Left ventricle myocardium inferior (tissue), 1 donor: Measurements from ENCODE around the gene TAF5. TPM values are rescaled to one million over a fixed set of nuclear protein-coding genes. Genes with fewer than 3 reads are reported as not detected.
"Not testable (repeated sequence)": the region's sequence is repeated elsewhere in the genome, so short reads cannot be mapped to it uniquely, and the experiment has no call there.

Experiments
- DNase-seq: peaks from one replicate; pipeline ENCODE4 v3.0.0-alpha.2; 2020
- H3K27ac ChIP-seq: fragments of 200-600 bp; replicated peaks from 2 replicates; pipeline ENCODE4 v1.8.0; 2021
- H3K27me3 ChIP-seq: fragments of 200-600 bp; 2 replicates; pipeline ENCODE4 v1.8.0; 2021; ENCODE audit warnings: low read depth
- H3K36me3 ChIP-seq: fragments of 200-600 bp; 2 replicates; pipeline ENCODE4 v1.8.0; 2021
- H3K4me1 ChIP-seq: fragments of 200-600 bp; 2 replicates; pipeline ENCODE4 v1.8.0; 2021
- H3K4me3 ChIP-seq: fragments of 200-600 bp; 2 replicates; pipeline ENCODE4 v1.8.0; 2021; ENCODE audit warnings: mild to moderate bottlenecking, moderate library complexity
- H3K9me3 ChIP-seq: fragments of 200-600 bp; replicated peaks from 2 replicates; pipeline ENCODE4 v1.8.0; 2021
- intact Hi-C: fragments of 100-400 bp; cut with micrococcal nuclease; formaldehyde crosslinking; loops from one replicate; pipeline ENCODE4 v1.11.0; 2022
- total RNA-seq: library from RNA; stranded (reverse); fragmentation: NEBNext Ultra II Directional; extraction: Animal tissue kit (Norgen Biotek cat#: 25700); gene quantifications from one replicate; pipeline ENCODE4 v1.2.1, GENCODE V29; 2021
- TF ChIP-seq, protein P1 (sequence below): fragments of 200-600 bp; IDR thresholded peaks from 2 replicates; pipeline ENCODE4 v1.8.0; 2021; ENCODE audit warnings: antibody characterized with exemption, mild to moderate bottlenecking, borderline replicate concordance
- donor health status: DM: no; HTN: yes; CAD: no; lungs with severe emphysema.

Gene TAF5
- total RNA-seq, 1 donor from 2014 or later = 2.4 TPM

DNA sequence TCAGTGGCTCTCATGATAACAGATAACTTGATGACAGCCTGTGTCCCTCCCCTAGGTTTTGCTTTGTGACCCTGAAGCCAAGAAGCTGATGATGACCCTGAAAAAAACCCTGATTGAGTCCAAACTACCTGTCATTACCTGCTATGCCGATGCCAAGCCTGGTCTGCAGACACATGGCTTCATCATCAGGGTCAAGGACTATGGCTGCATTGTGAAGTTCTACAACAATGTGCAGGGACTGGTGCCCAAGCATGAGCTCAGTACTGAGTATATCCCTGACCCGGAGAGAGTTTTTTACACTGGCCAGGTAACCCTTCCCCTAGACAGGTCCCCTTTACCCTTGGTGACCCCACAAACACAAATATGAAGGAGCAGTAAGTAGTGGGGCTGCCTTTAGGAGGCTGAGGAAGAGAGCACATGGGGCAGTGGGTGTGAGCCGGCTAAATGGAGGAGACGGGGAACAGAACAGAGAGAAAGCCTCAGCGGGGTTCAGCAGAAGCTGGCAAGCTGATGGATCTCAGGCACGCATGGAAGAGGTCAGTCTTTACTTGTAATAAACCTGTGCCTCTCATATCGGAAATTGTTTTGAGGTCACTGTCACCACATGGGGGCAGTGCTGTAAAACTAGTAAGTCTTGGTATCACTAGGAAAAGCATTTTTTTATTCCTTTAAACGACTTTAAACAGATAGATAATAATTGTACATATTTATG is 48.8 kb downstream of the TAF5 start:
- Histone ChIP-seq H3K27me3 (no peaks in the 10 kb centered on the region), H3K36me3 (peaks cover 96% of the 10 kb centered on the region), H3K27ac (no peak overlapping the region), H3K4me3 (no peak overlapping the region), H3K4me1 (no peaks in the 10 kb centered on the region), H3K9me3 (no peaks in the 10 kb centered on the region)
- DNase-seq = peak; percentile 22
- TF ChIP-seq, protein P1, sequence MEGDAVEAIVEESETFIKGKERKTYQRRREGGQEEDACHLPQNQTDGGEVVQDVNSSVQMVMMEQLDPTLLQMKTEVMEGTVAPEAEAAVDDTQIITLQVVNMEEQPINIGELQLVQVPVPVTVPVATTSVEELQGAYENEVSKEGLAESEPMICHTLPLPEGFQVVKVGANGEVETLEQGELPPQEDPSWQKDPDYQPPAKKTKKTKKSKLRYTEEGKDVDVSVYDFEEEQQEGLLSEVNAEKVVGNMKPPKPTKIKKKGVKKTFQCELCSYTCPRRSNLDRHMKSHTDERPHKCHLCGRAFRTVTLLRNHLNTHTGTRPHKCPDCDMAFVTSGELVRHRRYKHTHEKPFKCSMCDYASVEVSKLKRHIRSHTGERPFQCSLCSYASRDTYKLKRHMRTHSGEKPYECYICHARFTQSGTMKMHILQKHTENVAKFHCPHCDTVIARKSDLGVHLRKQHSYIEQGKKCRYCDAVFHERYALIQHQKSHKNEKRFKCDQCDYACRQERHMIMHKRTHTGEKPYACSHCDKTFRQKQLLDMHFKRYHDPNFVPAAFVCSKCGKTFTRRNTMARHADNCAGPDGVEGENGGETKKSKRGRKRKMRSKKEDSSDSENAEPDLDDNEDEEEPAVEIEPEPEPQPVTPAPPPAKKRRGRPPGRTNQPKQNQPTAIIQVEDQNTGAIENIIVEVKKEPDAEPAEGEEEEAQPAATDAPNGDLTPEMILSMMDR = peak; percentile 81
- intact Hi-C loops = loop anchor here (2.0 kb wide), 1 partner anchor 68 kb away; no protein-coding TSS in a partner anchor

DNA sequence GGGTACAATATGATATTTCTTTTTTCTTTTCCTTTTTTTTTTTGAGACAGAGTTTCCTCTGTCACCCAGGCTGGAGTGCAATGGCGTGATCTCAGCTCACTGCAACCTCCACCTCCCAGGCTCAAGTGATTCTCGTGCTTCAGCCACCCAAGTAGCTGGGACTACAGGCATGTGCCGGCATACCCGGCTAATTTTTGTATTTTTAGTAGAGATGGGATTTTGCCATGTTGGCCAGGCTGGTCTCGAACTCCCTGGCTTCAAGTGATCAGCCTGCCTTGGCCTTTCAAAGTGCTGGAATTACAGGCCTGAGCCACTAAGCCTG is 49.3 kb downstream of the TAF5 start:
- not testable (repeated sequence) for H3K27ac ChIP-seq, DNase-seq, H3K4me3 ChIP-seq, H3K4me1 ChIP-seq, H3K27me3 ChIP-seq, H3K9me3 ChIP-seq
- intact Hi-C loops = loop anchor here (2.0 kb wide), 1 partner anchor 68 kb away; no protein-coding TSS in a partner anchor
- H3K36me3 ChIP-seq = peaks cover 93% of the 10 kb centered on the region

DNA sequence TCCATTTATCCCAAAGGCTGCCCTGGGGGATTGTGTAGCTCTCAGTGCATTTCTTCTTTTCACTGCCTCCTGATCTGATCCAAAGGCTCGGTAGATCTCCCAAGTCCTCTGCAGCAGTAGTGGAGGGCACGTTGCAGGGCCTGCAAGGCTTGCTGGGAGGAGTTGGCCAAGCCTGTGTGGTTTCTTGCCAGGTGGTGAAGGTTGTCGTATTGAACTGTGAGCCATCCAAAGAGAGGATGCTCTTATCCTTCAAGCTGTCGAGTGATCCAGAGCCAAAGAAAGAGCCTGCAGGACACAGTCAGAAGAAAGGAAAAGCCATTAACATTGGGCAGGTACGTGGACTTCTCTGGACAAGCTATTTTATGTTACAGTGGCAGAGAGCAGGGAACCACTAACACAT is 49.8 kb downstream of the TAF5 start:
- intact Hi-C loops = loop anchor here (2.0 kb wide), 1 partner anchor 67 kb away; no protein-coding TSS in a partner anchor
- Histone ChIP-seq H3K9me3 (no peaks in the 10 kb centered on the region), H3K36me3 (peaks cover 93% of the 10 kb centered on the region), H3K4me3 (no peak overlapping the region), H3K27me3 (no peaks in the 10 kb centered on the region), H3K4me1 (no peaks in the 10 kb centered on the region), H3K27ac (no peak overlapping the region)
- no peak for DNase-seq
- TF ChIP-seq, protein P1 = no peak

DNA sequence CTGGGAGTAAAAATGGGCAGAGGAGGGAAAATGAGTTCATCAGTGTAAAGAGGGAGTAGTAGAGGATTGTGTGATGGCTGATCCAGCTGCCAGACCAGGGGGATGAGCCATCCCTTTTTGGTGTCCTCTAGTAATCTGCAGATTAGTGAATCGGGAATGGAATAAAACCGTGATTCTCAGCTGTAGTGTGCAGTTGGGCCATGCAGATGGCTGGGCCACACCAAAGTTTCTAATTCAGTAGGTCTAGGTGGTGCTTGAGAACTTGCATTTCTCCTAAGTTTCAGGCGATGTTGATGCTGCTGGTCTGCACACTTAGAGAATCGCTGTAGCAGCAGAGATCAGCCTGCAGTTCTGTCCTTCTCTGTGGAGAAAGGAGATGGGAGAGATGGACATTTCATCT is 51.3 kb downstream of the TAF5 start:
- Histone ChIP-seq H3K27me3 (no peaks in the 10 kb centered on the region), H3K27ac (no peak overlapping the region), H3K4me1 (no peaks in the 10 kb centered on the region), H3K9me3 (no peaks in the 10 kb centered on the region), H3K36me3 (peaks cover 93% of the 10 kb centered on the region), H3K4me3 (no peak overlapping the region)
- intact Hi-C loops = no loop called here
- no peak for DNase-seq
- TF ChIP-seq, protein P1 = no peak

DNA sequence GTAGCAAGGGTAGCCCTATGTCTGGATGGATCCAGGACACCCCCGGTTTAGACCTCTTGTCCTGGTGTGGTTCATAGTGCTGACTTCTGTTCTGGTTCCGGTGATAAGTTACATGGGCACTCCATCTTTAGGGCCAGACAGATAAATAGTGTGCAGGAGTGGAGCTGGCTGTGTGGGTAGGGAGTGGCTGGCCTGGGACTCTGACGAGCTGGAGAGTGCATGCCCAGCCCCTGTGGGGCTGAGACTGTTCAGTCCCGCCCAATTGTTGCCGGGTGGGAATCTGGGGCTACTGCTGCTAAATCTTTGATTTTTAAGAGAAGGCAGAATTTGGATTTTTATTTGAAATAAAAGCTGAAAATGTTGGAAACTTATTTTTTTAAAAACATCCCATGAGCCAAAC is 56.0 kb downstream of the TAF5 start:
- no peaks in the 10 kb centered on the region for H3K9me3 ChIP-seq
- no peak for DNase-seq
- no peak overlapping the region for H3K4me3 ChIP-seq
- intact Hi-C loops = no loop called here
- TF ChIP-seq, protein P1 = no peak
- H3K27me3 ChIP-seq = no peaks in the 10 kb centered on the region
- H3K27ac ChIP-seq = no peak overlapping the region
- H3K4me1 ChIP-seq = no peaks in the 10 kb centered on the region
- H3K36me3 ChIP-seq = peaks cover 95% of the 10 kb centered on the region

DNA sequence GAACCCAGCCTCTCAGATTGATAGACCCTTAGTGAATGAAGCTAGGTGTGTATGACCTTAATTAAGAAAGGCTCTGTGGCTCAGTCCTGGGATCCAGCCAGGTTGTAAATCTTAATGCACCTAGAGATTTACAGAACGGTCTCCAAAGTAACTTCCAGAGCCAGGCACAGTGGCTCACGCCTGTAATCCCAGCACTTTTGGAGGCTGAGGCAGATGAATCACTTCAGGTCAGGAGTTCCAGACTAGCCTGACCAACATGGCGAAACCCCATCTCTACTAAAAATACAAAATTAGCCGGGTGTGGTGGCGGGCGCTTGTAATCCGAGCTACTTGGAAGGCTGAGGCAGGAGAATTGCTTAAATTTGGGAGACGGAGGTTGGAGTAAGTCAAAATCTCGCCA is 60.1 kb downstream of the TAF5 start:
- Histone ChIP-seq H3K9me3 (no peaks in the 10 kb centered on the region), H3K27me3 (no peaks in the 10 kb centered on the region), H3K27ac (no peak overlapping the region), H3K4me3 (no peak overlapping the region), H3K36me3 (peaks cover 87% of the 10 kb centered on the region), H3K4me1 (no peaks in the 10 kb centered on the region)
- no peak for DNase-seq
- intact Hi-C loops = no loop called here
- TF ChIP-seq, protein P1 = no peak
